ENCODE results near the gene MACROH2A1. TPM values are rescaled to one million over a fixed set of nuclear protein-coding genes. Genes with fewer than 3 reads are reported as not detected.

The MACROH2A1 gene
- total RNA-seq, 4 donors from 2014 or later = 278 to 355 (median 319) TPM

DNA sequence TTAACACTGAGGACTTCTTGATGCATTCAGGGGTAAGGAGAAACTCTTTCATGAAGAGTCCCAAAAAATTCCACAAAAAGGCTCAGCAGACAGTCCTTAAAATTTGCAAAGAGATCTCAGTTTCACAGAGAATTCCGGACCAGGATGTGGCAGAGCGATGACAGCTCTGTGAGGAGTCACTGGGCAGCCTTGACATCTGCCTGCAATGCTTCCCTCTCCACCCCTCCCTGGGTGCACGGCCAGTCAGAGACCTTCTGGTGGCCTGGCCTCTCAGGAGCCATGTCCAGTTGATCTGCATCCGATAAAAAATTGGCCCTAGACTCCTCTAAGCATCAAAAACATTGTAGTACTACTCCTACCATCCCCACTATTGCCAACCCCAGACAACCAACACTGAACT is 76.8 kb downstream of the MACROH2A1 start:
- DNase-seq = no peak
- no peak for TF ChIP-seq POLR2A (IDR thresholded peaks at IDR 0.05)
- TF ChIP-seq, protein P1, sequence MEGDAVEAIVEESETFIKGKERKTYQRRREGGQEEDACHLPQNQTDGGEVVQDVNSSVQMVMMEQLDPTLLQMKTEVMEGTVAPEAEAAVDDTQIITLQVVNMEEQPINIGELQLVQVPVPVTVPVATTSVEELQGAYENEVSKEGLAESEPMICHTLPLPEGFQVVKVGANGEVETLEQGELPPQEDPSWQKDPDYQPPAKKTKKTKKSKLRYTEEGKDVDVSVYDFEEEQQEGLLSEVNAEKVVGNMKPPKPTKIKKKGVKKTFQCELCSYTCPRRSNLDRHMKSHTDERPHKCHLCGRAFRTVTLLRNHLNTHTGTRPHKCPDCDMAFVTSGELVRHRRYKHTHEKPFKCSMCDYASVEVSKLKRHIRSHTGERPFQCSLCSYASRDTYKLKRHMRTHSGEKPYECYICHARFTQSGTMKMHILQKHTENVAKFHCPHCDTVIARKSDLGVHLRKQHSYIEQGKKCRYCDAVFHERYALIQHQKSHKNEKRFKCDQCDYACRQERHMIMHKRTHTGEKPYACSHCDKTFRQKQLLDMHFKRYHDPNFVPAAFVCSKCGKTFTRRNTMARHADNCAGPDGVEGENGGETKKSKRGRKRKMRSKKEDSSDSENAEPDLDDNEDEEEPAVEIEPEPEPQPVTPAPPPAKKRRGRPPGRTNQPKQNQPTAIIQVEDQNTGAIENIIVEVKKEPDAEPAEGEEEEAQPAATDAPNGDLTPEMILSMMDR (IDR thresholded peaks at IDR 0.05) = no peak
- intact Hi-C loops (cut with DNase I) = loop anchor here (10.0 kb wide), 1 partner anchor 107 kb away; no protein-coding TSS in a partner anchor
- WGBS, 2 donors = 91% methylated on average over 3 to 4 of the region's 4 CpGs
- Histone ChIP-seq H3K36me3 (no peaks in the 10 kb centered on the region), H3K4me1 (peaks cover 8 to 34% (median 15%) of the 10 kb centered on the region in 3 donors), H3K27me3 (no peaks in the 10 kb centered on the region), H3K27ac (no peak overlapping the region), H3K4me3 (no peak overlapping the region), H3K9me3 (no peaks in the 10 kb centered on the region)

DNA sequence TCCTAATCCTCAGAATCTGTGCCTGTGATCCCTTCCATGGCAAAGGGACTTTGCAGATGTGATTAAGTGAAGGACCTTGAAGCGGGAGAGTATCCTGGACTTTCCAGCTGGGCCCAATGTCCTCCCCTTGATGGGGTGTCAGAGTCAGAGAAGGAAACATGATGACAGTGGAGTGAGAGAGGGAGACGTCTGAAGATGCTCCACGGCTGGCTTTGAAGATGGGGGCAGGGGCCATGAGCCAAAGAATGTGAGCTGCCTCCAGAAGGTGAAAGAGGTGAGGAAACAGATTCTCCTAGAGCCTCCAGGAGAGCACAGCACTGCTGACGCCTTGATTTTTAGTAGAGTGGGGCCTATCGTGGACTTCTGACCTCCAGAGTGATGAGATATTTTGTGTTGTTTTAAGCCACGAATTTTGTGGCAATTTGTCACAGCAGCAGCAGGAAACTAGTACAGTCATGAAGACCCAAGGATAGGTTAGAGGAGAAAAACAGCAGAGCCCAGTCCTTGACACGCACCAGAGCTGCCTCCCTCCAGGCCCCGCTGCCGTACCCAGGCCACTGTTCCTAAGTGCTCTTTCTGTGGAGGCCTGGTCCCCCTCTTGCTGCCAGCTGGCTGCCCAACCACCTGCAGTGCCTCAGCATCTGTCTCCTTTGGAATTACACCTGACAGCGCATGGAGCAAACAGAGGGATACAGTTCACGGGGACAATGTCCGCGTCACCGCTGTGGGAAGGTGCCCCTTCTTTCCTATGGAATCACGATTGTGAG is 78.1 kb downstream of the MACROH2A1 start:
- Histone ChIP-seq H3K27me3 (no peaks in the 10 kb centered on the region), H3K4me3 (no peak overlapping the region), H3K4me1 (peaks cover 8 to 22% (median 14%) of the 10 kb centered on the region in 3 donors), H3K27ac (no peak overlapping the region), H3K9me3 (no peaks in the 10 kb centered on the region), H3K36me3 (no peaks in the 10 kb centered on the region)
- no peak for TF ChIP-seq POLR2A (IDR thresholded peaks at IDR 0.05)
- TF ChIP-seq, protein P1 (IDR thresholded peaks at IDR 0.05) = no peak
- no peak for DNase-seq
- 87 to 88% methylated on average over 13 to 15 of the region's 15 CpGs for WGBS, 2 donors
- intact Hi-C loops (cut with DNase I) = loop anchor here (10.0 kb wide), 1 partner anchor 106 kb away; no protein-coding TSS in a partner anchor

DNA sequence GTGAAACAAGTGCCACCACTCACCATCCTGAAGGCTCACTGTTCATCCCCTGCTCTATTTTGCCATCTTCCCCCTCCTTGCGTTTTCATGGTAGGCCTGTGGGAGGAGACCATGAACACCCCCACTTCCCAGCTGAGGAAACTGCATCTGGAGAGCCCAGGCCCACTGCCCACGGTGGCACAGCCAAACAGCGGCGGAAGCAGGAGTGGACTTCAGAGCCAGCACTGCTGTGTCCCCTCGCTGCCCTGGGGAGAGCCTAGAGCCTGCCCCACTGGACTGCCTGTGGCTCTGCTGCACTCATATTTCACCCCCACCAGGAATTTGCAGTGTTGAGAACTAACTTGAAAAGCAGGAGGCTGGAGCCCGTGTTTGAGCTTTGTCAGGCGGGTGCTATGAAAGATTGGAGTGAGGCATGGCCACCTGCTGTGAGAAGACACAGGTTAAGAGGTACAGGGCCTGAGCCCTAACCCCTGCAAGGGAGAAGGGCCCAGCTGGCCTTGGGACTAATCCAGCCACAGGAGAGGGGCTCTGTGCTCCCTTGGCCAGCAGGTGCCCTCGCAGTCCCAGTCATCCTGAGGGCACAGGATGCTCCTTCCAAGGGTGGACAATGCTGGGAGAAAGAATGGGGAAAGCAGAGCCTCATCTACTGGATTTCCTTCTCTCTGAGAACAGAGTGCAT is 79.0 kb downstream of the MACROH2A1 start:
- no peak for DNase-seq
- intact Hi-C loops (cut with DNase I) = loop anchor here (10.0 kb wide), 1 partner anchor 105 kb away; no protein-coding TSS in a partner anchor
- H3K9me3 ChIP-seq = no peaks in the 10 kb centered on the region
- H3K27ac ChIP-seq = no peak overlapping the region
- no peaks in the 10 kb centered on the region for H3K36me3 ChIP-seq
- H3K4me1 ChIP-seq = peaks cover 5 to 14% (median 7%) of the 10 kb centered on the region in 3 donors
- no peak overlapping the region for H3K4me3 ChIP-seq
- 67 to 90% methylated on average over 1 to 5 of the region's 8 CpGs for WGBS, 2 donors
- H3K27me3 ChIP-seq = no peaks in the 10 kb centered on the region
- no peak for TF ChIP-seq POLR2A (IDR thresholded peaks at IDR 0.05)
- TF ChIP-seq, protein P1 (IDR thresholded peaks at IDR 0.05) = no peak

DNA sequence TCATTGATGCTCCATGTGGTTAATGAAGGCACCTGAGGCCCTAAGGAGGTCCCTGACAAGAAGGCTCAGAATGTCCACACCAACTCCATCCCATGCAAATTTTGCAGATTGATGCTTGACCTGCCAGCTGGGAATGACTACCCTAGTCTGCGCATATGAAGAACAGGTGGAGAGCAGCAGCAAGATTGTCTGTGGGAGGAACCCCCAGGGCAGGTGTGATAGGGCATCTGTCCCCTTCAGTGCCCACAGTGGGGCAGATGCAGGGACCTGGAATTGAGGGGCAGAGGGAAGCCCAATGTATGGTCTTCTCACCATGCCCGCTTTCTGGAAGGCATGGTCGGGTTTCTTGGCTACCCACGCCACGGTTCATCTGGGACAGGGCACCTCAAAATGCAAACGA is 79.6 kb downstream of the MACROH2A1 start:
- no peak overlapping the region for H3K4me3 ChIP-seq
- peaks cover 0 to 14% (median 1%) of the 10 kb centered on the region in 3 donors for H3K4me1 ChIP-seq
- WGBS, 2 donors = 88 to 91% methylated on average over 5 to 6 of the region's 6 CpGs
- H3K27me3 ChIP-seq = no peaks in the 10 kb centered on the region
- H3K36me3 ChIP-seq = no peaks in the 10 kb centered on the region
- TF ChIP-seq POLR2A (IDR thresholded peaks at IDR 0.05) = no peak
- TF ChIP-seq, protein P1 (IDR thresholded peaks at IDR 0.05) = no peak
- no peaks in the 10 kb centered on the region for H3K9me3 ChIP-seq
- DNase-seq = no peak
- intact Hi-C loops (cut with DNase I) = no loop called here
- no peak overlapping the region for H3K27ac ChIP-seq

DNA sequence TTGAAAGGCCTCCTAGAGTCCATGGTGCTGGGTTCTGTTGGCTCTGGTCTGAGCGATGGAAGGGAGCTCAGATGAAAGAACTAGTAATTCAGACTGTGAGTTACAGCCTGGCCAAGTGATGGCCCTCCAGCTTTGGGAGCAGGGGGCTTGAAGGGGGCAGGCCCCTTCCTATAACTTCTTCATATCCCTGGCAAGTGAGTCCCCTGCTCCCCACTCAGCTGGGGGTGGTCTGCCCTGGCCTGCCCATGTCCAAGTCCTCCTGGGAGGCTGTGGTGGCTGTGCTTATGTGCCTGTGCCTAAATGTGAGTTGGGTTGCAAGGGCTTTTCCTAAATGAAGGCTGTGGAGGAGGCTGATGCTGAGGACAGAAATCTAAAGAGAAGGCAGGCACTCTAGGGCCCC is 80.1 kb downstream of the MACROH2A1 start:
- no peak for TF ChIP-seq POLR2A (IDR thresholded peaks at IDR 0.05)
- TF ChIP-seq, protein P1 (IDR thresholded peaks at IDR 0.05) = no peak
- Histone ChIP-seq H3K4me3 (no peak overlapping the region), H3K9me3 (no peaks in the 10 kb centered on the region), H3K27ac (no peak overlapping the region), H3K27me3 (no peaks in the 10 kb centered on the region), H3K36me3 (no peaks in the 10 kb centered on the region), H3K4me1 (peaks cover 0 to 8% (median 0%) of the 10 kb centered on the region in 3 donors)
- intact Hi-C loops (cut with DNase I) = no loop called here
- 100% methylated on average over 1 of the region's 1 CpG; no CpG with 5 or more reads in 1 of the 2 donors for WGBS, 2 donors
- DNase-seq = no peak
